Measurements from ENCODE around the gene SPATA9. TPM values are rescaled to one million over a fixed set of nuclear protein-coding genes. Genes with fewer than 3 reads are reported as not detected.

Gene SPATA9
- total RNA-seq, 2 donors from 2014 or later, result 2.3 TPM; not detected in 1

DNA sequence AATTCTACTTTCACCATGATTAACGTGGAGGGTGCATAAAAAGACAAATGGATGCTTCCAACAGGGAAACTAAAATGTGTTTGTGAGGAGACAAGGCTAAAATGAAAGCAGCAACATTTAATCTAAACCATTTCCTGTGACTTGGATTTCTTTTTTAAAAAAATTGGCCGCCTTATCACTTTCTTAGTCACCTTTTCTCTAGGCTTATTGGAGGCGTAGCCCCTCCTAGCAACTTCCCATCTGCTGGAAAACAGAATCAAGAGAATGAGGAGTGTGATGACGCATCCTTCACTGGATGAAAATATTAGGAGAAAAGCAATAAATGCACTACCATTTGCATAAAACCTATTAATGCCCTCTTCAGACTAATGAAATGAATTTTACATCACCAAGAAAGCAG lies 63.7 kb downstream of the SPATA9 start:
- Histone ChIP-seq H3K36me3 (no peaks in the 10 kb centered on the region), H3K27ac (no peak overlapping the region), H3K27me3 (replicated peaks; ENCODE audit: insufficient read depth) (no peaks in the 10 kb centered on the region), H3K4me3 (no peak overlapping the region), H3K9me3 (no peaks in the 10 kb centered on the region), H3K4me1 (replicated peaks) (no peaks in the 10 kb centered on the region)
- TF ChIP-seq POLR2AphosphoS5 (IDR thresholded peaks at IDR 0.05) (no peak), CTCF (IDR thresholded peaks at IDR 0.05) (no peak), POLR2A (IDR thresholded peaks at IDR 0.05) (no peak)
- intact Hi-C loops (cut with DNase I), result no loop called here
- no peak for DNase-seq (ENCODE audit: low spot score)
- WGBS, result 94% methylated on average over 4 of the region's 4 CpGs

- Histone ChIP-seq H3K4me3 (no peak overlapping the region), H3K36me3 (no peaks in the 10 kb centered on the region), H3K27ac (no peak overlapping the region), H3K9me3 (no peaks in the 10 kb centered on the region), H3K27me3 (replicated peaks; ENCODE audit: insufficient read depth) (no peaks in the 10 kb centered on the region), H3K4me1 (replicated peaks) (no peaks in the 10 kb centered on the region)
- TF ChIP-seq CTCF (IDR thresholded peaks at IDR 0.05), result no peak
- TF ChIP-seq POLR2AphosphoS5 (IDR thresholded peaks at IDR 0.05), result no peak
- no peak for TF ChIP-seq POLR2A (IDR thresholded peaks at IDR 0.05)
- intact Hi-C loops (cut with DNase I), result no loop called here
- WGBS, result 88% methylated on average over 5 of the region's 5 CpGs
- no peak for DNase-seq (ENCODE audit: low spot score)
Observed at GRCh38 chr5:95617057-95617456, 65.7 kb downstream of the SPATA9 start.

GRCh38 chr5:95615164-95615467 lies 67.7 kb downstream of the SPATA9 start:
- Histone ChIP-seq H3K9me3 (no peaks in the 10 kb centered on the region), H3K36me3 (no peaks in the 10 kb centered on the region), H3K4me3 (no peak overlapping the region), H3K27me3 (replicated peaks; ENCODE audit: insufficient read depth) (no peaks in the 10 kb centered on the region), H3K27ac (no peak overlapping the region), H3K4me1 (replicated peaks) (no peaks in the 10 kb centered on the region)
- TF ChIP-seq POLR2A (IDR thresholded peaks at IDR 0.05), result no peak
- no peak for DNase-seq (ENCODE audit: low spot score)
- WGBS, result 91% methylated on average over 1 of the region's 1 CpG
- intact Hi-C loops (cut with DNase I), result no loop called here

DNA sequence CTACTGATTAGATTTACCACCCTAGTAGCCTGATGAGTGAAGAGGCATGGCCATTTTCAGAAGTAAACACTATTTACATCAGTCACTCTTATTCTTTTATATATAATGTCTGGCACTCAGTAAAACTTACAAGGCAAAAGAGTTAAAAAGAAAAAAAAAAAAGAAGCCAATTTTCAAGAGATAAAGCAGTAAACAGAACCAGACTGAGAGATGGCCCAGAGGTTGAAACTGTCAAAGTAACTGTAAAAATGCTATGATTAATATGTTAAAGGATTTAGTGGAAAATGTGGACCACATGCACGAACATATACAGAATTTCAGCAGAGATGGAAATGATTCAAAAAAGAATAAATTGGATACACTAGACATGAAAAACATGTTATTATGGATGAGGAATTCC lies 69.3 kb downstream of the SPATA9 start:
- intact Hi-C loops (cut with DNase I), result no loop called here
- H3K27ac ChIP-seq, result no peak overlapping the region
- no peaks in the 10 kb centered on the region for H3K9me3 ChIP-seq
- TF ChIP-seq CTCF (IDR thresholded peaks at IDR 0.05) (no peak), POLR2A (IDR thresholded peaks at IDR 0.05) (no peak), POLR2AphosphoS5 (IDR thresholded peaks at IDR 0.05) (no peak)
- DNase-seq (ENCODE audit: low spot score), result no peak
- whole genome bisulfite sequencing, result 97% methylated on average over 1 of the region's 1 CpG
- H3K36me3 ChIP-seq, result no peaks in the 10 kb centered on the region
- no peak overlapping the region for H3K4me3 ChIP-seq
- no peaks in the 10 kb centered on the region for H3K4me1 ChIP-seq (replicated peaks)
- H3K27me3 ChIP-seq (replicated peaks; ENCODE audit: insufficient read depth), result no peaks in the 10 kb centered on the region

GRCh38 chr5:95611396-95611795 lies 71.4 kb downstream of the SPATA9 start:
- WGBS, result 92% methylated on average over 3 of the region's 3 CpGs
- no peak for DNase-seq (ENCODE audit: low spot score)
- intact Hi-C loops (cut with DNase I), result no loop called here

More at GRCh38 chr5:95611396-95611795, 71.4 kb downstream of the SPATA9 start:
- TF ChIP-seq CTCF (IDR thresholded peaks at IDR 0.05) (no peak), POLR2A (IDR thresholded peaks at IDR 0.05) (no peak), POLR2AphosphoS5 (IDR thresholded peaks at IDR 0.05) (no peak)
- no peak overlapping the region for H3K4me3 ChIP-seq
- H3K4me1 ChIP-seq (replicated peaks), result no peaks in the 10 kb centered on the region
- no peaks in the 10 kb centered on the region for H3K27me3 ChIP-seq (replicated peaks; ENCODE audit: insufficient read depth)
- H3K9me3 ChIP-seq, result no peaks in the 10 kb centered on the region
- H3K36me3 ChIP-seq, result no peaks in the 10 kb centered on the region
- H3K27ac ChIP-seq, result no peak overlapping the region
